SK-N-SH (cell line): ENCODE results near the gene CNOT4. TPM values are rescaled to one million over a fixed set of nuclear protein-coding genes. Genes with fewer than 3 reads are reported as not detected.

Experiments
- CTCF ChIA-PET: fragments of 300-600, 350-600 bp; formaldehyde crosslinking; extraction: SDS; loops from one replicate; lab custom pipeline; 2021; lab: Yijun Ruan, JAX
- POLR2A ChIA-PET: fragments of 350-600 bp; sonication (Branson Sonifier 250); formaldehyde crosslinking; extraction: SDS; loops from one replicate; lab custom pipeline; 2020; ENCODE audit warnings: antibody characterized with exemption, inconsistent platforms; lab: Yijun Ruan, JAX
- DNase-seq: peaks from one replicate; pipeline ENCODE4 v3.0.0; 2012
- H2AFZ ChIP-seq: fragments of 200-600 bp; sonication (generic); 2 replicates; pipeline ENCODE4 v1.8.1; 2016; ENCODE audit warnings: antibody characterized with exemption, mild to moderate bottlenecking, low read depth
- H3F3A ChIP-seq: fragments of 200-600 bp; sonication (generic); replicated peaks from 2 replicates; pipeline ENCODE3; 2016; ENCODE audit warnings: antibody characterized with exemption, mild to moderate bottlenecking; ENCODE audit not compliant: insufficient read depth
- H3K27ac ChIP-seq, 2 experiments: fragments of 200-500 bp in 1 of 2; fragments of 200-600 bp in 1 of 2; sonication (Bioruptor generic) in 1 of 2; sonication (generic), shearing (Covaris generic) in 1 of 2; 2 replicates each; pipeline versions ENCODE4 v1.5.1 to v1.6.1; 2014 to 2016; ENCODE audit warnings: low read depth in 2 of 2, inconsistent platforms in 1 of 2, low read length in 1 of 2, mild to moderate bottlenecking in 1 of 2, mixed read lengths in 1 of 2
- H3K27me3 ChIP-seq: fragments of 200-600 bp; sonication (generic), shearing (Covaris generic); 2 replicates; pipeline ENCODE4 v1.6.1; 2016; ENCODE audit warnings: mixed run types; ENCODE audit not compliant: insufficient read depth
- H3K36me3 ChIP-seq, 2 experiments: fragments of 200-500 bp in 1 of 2; fragments of 200-600 bp in 1 of 2; sonication (Bioruptor generic) in 1 of 2; sonication (generic) in 1 of 2; replicated peaks in 1 of 2; 2 replicates each; pipeline versions ENCODE3 to v1.5.1; 2014 to 2016; ENCODE audit warnings: low read length in 1 of 2, mild to moderate bottlenecking in 1 of 2; ENCODE audit not compliant: insufficient read depth in 2 of 2, control insufficient read depth in 1 of 2
- H3K4me1 ChIP-seq, 2 experiments: fragments of 200-500 bp in 1 of 2; fragments of 200-600 bp in 1 of 2; sonication (Bioruptor generic) in 1 of 2; sonication (generic), shearing (Covaris generic) in 1 of 2; 2 replicates each; pipeline versions ENCODE4 v1.5.1 to v1.6.1; 2014 to 2016; ENCODE audit warnings: low read depth in 1 of 2, low read length in 1 of 2, mixed run types in 1 of 2; ENCODE audit not compliant: insufficient read depth in 2 of 2, control insufficient read depth in 1 of 2
- H3K4me2 ChIP-seq: fragments of 200-600 bp; sonication (generic), shearing (Covaris generic); 2 replicates; pipeline ENCODE4 v1.6.1; 2017; ENCODE audit warnings: mixed run types
- H3K4me3 ChIP-seq, 2 experiments: fragments of 200-500 bp in 1 of 2; fragments of 200-600 bp in 1 of 2; sonication (Bioruptor generic) in 1 of 2; sonication (generic), shearing (Covaris generic) in 1 of 2; 2 replicates each; pipeline versions ENCODE4 v1.5.1 to v1.8.1; 2014 to 2016; ENCODE audit warnings: low read depth in 2 of 2, inconsistent platforms in 1 of 2, low read length in 1 of 2, mild to moderate bottlenecking in 1 of 2, mixed read lengths in 1 of 2, moderate library complexity in 1 of 2
- H3K79me2 ChIP-seq: fragments of 200-600 bp; sonication (generic); 2 replicates; pipeline ENCODE4 v1.8.1; 2017; ENCODE audit warnings: mild to moderate bottlenecking; ENCODE audit not compliant: insufficient read depth
- H3K9ac ChIP-seq: fragments of 200-600 bp; sonication (generic); 2 replicates; pipeline ENCODE4 v1.6.1; 2017; ENCODE audit warnings: mixed run types
- H3K9me2 ChIP-seq: fragments of 200-600 bp; sonication (generic); 2 replicates; pipeline ENCODE4 v1.6.1; 2017; ENCODE audit warnings: mixed run types
- H3K9me3 ChIP-seq: fragments of 200-600 bp; sonication (generic); 2 replicates; pipeline ENCODE4 v1.6.1; 2017; ENCODE audit warnings: mixed run types, mild to moderate bottlenecking, moderate library complexity
- H4K20me1 ChIP-seq: fragments of 200-600 bp; sonication (generic); 2 replicates; pipeline ENCODE4 v1.6.1; 2017; ENCODE audit warnings: mild to moderate bottlenecking, mixed run types; ENCODE audit not compliant: insufficient read depth
- CHD2 ChIP-seq: fragments of 150-350 bp; IDR thresholded peaks from 2 replicates; pipeline ENCODE4 v1.6.1; 2018; ENCODE audit warnings: low read length; ENCODE audit not compliant: partially characterized antibody
- ELF1 ChIP-seq: IDR thresholded peaks from 2 replicates; pipeline ENCODE4 v1.4.0; 2012
- EP300 ChIP-seq, 2 experiments: IDR thresholded peaks; 2 replicates each; pipeline versions ENCODE4 v1.4.0 to v1.6.1; 2012; ENCODE audit warnings: borderline replicate concordance in 1 of 2, low read depth in 1 of 2, low read length in 1 of 2
- FOSL2 ChIP-seq: IDR thresholded peaks from 2 replicates; pipeline ENCODE4 v1.4.0; 2012; ENCODE audit warnings: low read depth, mild to moderate bottlenecking, moderate library complexity, borderline replicate concordance
- FOXM1 ChIP-seq: IDR thresholded peaks from 2 replicates; pipeline ENCODE4 v1.4.0; 2012; ENCODE audit warnings: low read depth, mild to moderate bottlenecking
- GABPA ChIP-seq: IDR thresholded peaks from 2 replicates; pipeline ENCODE4 v1.4.0; 2012; ENCODE audit warnings: low read depth, mild to moderate bottlenecking
- JUND ChIP-seq: IDR thresholded peaks from 2 replicates; pipeline ENCODE4 v1.4.0; 2012
- MEF2A ChIP-seq: IDR thresholded peaks from 2 replicates; pipeline ENCODE4 v1.4.0; 2012; ENCODE audit warnings: low read depth, borderline replicate concordance
- PBX3 ChIP-seq: IDR thresholded peaks from 2 replicates; pipeline ENCODE4; 2012
- REST ChIP-seq: IDR thresholded peaks from 2 replicates; pipeline ENCODE4 v1.6.1; 2012; ENCODE audit warnings: mild to moderate bottlenecking, low read depth, low read length, moderate library complexity
- SMC3 ChIP-seq: IDR thresholded peaks from 2 replicates; pipeline ENCODE4 v1.6.1; 2012; ENCODE audit warnings: low read depth, low read length, improper control_type of control experiment
- TAF1 ChIP-seq: IDR thresholded peaks from 2 replicates; pipeline ENCODE4 v1.6.1; 2012; ENCODE audit warnings: low read depth, mild to moderate bottlenecking, low read length, moderate library complexity, borderline replicate concordance
- TCF12 ChIP-seq: IDR thresholded peaks from 2 replicates; pipeline ENCODE4 v1.4.0; 2012
- TEAD4 ChIP-seq: IDR thresholded peaks from 2 replicates; pipeline ENCODE4 v1.4.0; 2012; ENCODE audit warnings: mild to moderate bottlenecking, borderline replicate concordance; ENCODE audit not compliant: insufficient read depth
- USF1 ChIP-seq: IDR thresholded peaks from 2 replicates; pipeline ENCODE4 v1.4.0; 2012; ENCODE audit warnings: low read depth, borderline replicate concordance
- USF2 ChIP-seq: fragments of 150-350 bp; IDR thresholded peaks from 2 replicates; pipeline ENCODE4 v1.6.1; 2017; ENCODE audit warnings: antibody characterized with exemption, low read length, low read depth, borderline replicate concordance
- ZBTB33 ChIP-seq: IDR thresholded peaks from 2 replicates; pipeline ENCODE4 v1.4.0; 2012; ENCODE audit warnings: low read depth, borderline replicate concordance
- WGBS: methylation state at CpG from one replicate; pipeline ENCODE4 v1.1.6; 2017; ENCODE audit warnings: low lambda C conversion rate; 5-methylcytosine and 5-hydroxymethylcytosine counted together
- polyA plus RNA-seq, 3 experiments: library from polyadenylated mRNA; depleted of rRNA; stranded (reverse); fragments of >200 nt; gene quantifications; 2 replicates each; pipeline ENCODE4 v1.2.3, GENCODE V29; 2012

CNOT4 gene
- polyA plus RNA-seq, 1 of the 3 experiments (the other 2 are of a cell fraction), result 8.0 TPM

- no peaks in the 10 kb centered on the region for H4K20me1 ChIP-seq
- H3K36me3 ChIP-seq, result no peaks in the 10 kb centered on the region
- H3K9me2 ChIP-seq, result no peaks in the 10 kb centered on the region
- H3K4me2 ChIP-seq, result no peak overlapping the region
- H2AFZ ChIP-seq, result no peak overlapping the region
- 60% methylated on average over 3 of the region's 3 CpGs for WGBS
- no peaks in the 10 kb centered on the region for H3F3A ChIP-seq
- ChIA-PET CTCF (interaction anchor here (1.6 kb wide), 1 partner anchor 118 kb away, joined by 4 read pairs; no protein-coding TSS in a partner anchor), POLR2A (no interaction called here)
- no peak overlapping the region for H3K9ac ChIP-seq
- TF ChIP-seq TCF12 (no peak), PBX3 (no peak), TEAD4 (no peak), MEF2A (no peak), REST (no peak), ZBTB33 (no peak), ELF1 (no peak), SMC3 (no peak), JUND (no peak), FOXM1 (no peak), GABPA (no peak)
- DNase-seq, result no peak
- no peak overlapping the region for H3K4me3 ChIP-seq
- no peak overlapping the region for H3K27ac ChIP-seq
- H3K4me1 ChIP-seq, result no peaks in the 10 kb centered on the region
- no peaks in the 10 kb centered on the region for H3K27me3 ChIP-seq
- no peaks in the 10 kb centered on the region for H3K79me2 ChIP-seq
- no peaks in the 10 kb centered on the region for H3K9me3 ChIP-seq
These were observed 17.1 kb upstream of the CNOT4 start for GRCh38 chr7:135527025-135527424.

GRCh38 chr7:135525426-135525825 lies 15.5 kb upstream of the CNOT4 start:
- POLR2A ChIA-PET, result no interaction called here
- H2AFZ ChIP-seq, result no peak overlapping the region
- no peaks in the 10 kb centered on the region for H4K20me1 ChIP-seq
- H3K9me2 ChIP-seq, result no peaks in the 10 kb centered on the region
- no peak overlapping the region for H3K4me3 ChIP-seq
- no peak for DNase-seq
- WGBS, result 80% methylated on average over 4 of the region's 4 CpGs
- H3K4me2 ChIP-seq, result no peak overlapping the region
- H3K79me2 ChIP-seq, result no peaks in the 10 kb centered on the region
- H3K27ac ChIP-seq, result no peak overlapping the region
- H3F3A ChIP-seq, result no peaks in the 10 kb centered on the region
- H3K27me3 ChIP-seq, result no peaks in the 10 kb centered on the region
- no peaks in the 10 kb centered on the region for H3K36me3 ChIP-seq
- no peak overlapping the region for H3K9ac ChIP-seq
- H3K9me3 ChIP-seq, result no peaks in the 10 kb centered on the region
- CTCF ChIA-PET, result interaction anchor here (0.9 to 2.3 kb wide), 4 partner anchors 13 to 120 kb away, joined by 3 to 7 read pairs (median 4); no protein-coding TSS in a partner anchor
- H3K4me1 ChIP-seq, result no peaks in the 10 kb centered on the region
- TF ChIP-seq TAF1, result no peak
- no peak for TF ChIP-seq USF2
- TF ChIP-seq ELF1, result no peak
- no peak for TF ChIP-seq CHD2
- no peak for TF ChIP-seq FOSL2
- no peak for TF ChIP-seq USF1
- no peak for TF ChIP-seq EP300 (IDR thresholded peaks at IDR 0.05; ENCODE audit: borderline replicate concordance in 1 of 2, low read depth in 1 of 2, low read length in 1 of 2)
